HCT116 (cell line): ENCODE measurements around the gene CLCN5.

ENCODE experiments used
- CEBPB ChIP-seq: IDR thresholded peaks from 2 replicates; pipeline ENCODE4 v1.6.1; 2012; ENCODE audit warnings: low read depth
- ELF1 ChIP-seq: IDR thresholded peaks from 2 replicates; pipeline ENCODE4 v1.6.1; 2012; ENCODE audit warnings: low read depth, borderline replicate concordance
- POLR2AphosphoS5 ChIP-seq: IDR thresholded peaks from 2 replicates; pipeline ENCODE4 v1.6.1; 2011; ENCODE audit warnings: mild to moderate bottlenecking, low read depth, low read length, moderate library complexity
- TCF7L2 ChIP-seq: IDR thresholded peaks from 2 replicates; pipeline ENCODE4 v1.7.0; 2011; ENCODE audit warnings: borderline replicate concordance, inconsistent platforms; ENCODE audit not compliant: insufficient read depth, insufficient read length; ENCODE audit errors: extremely low read depth

- TF ChIP-seq CEBPB (no peak), ELF1 (no peak), TCF7L2 (no peak), POLR2AphosphoS5 (no peak)
Observed at GRCh38 chrX:49960061-49960460, 37.7 kb downstream of the CLCN5 start.
